CD4-positive, alpha-beta T cell treated with Interleukin-4 for 4 hours (primary cell): ENCODE data around the gene ANKRD60.
A peak's percentile ranks its signal among the peaks of the same experiment; 100 is the strongest.

Experiments used
- DNase-seq: peaks from one replicate; pipeline ENCODE4 v3.0.0-alpha.2; 2020

The ANKRD60 gene

GRCh38 chr20:58222446-58222845, 6.0 kb downstream of the ANKRD60 start:
- DNase-seq, result no peak

GRCh38 chr20:58219342-58219700, 9.1 kb downstream of the ANKRD60 start:
- no peak for DNase-seq

GRCh38 chr20:58218665-58219341, 9.7 kb downstream of the ANKRD60 start:
- DNase-seq, result no peak

GRCh38 chr20:58216334-58216733, 12.1 kb downstream of the ANKRD60 start:
- no peak for DNase-seq

GRCh38 chr20:58215116-58215515, 13.3 kb downstream of the ANKRD60 start:
- no peak for DNase-seq

GRCh38 chr20:58214310-58214709, 14.1 kb downstream of the ANKRD60 start:
- no peak for DNase-seq

GRCh38 chr20:58213716-58214115, 14.7 kb downstream of the ANKRD60 start:
- DNase-seq, result no peak

GRCh38 chr20:58213121-58213520, 15.3 kb downstream of the ANKRD60 start:
- no peak for DNase-seq

- no peak for DNase-seq
Observed at GRCh38 chr20:58212636-58213035, 15.8 kb downstream of the ANKRD60 start.

- DNase-seq, result no peak
Observed at GRCh38 chr20:58210398-58210747, 18.1 kb downstream of the ANKRD60 start.

- peak; percentile 80 for DNase-seq
Observed at GRCh38 chr20:58209652-58210397, 18.6 kb downstream of the ANKRD60 start.

GRCh38 chr20:58208944-58209343, 19.5 kb downstream of the ANKRD60 start:
- no peak for DNase-seq

GRCh38 chr20:58205850-58206249, 22.6 kb downstream of the ANKRD60 start:
- DNase-seq, result no peak

- DNase-seq, result no peak
Observed at GRCh38 chr20:58202044-58202443, 26.4 kb downstream of the ANKRD60 start.

GRCh38 chr20:58201616-58202015, 26.8 kb downstream of the ANKRD60 start:
- no peak for DNase-seq

GRCh38 chr20:58199469-58199868, 29.0 kb downstream of the ANKRD60 start:
- no peak for DNase-seq

GRCh38 chr20:58198901-58199355, 29.5 kb downstream of the ANKRD60 start:
- no peak for DNase-seq

GRCh38 chr20:58198384-58198783, 30.1 kb downstream of the ANKRD60 start:
- no peak for DNase-seq

GRCh38 chr20:58197185-58197469, 31.3 kb downstream of the ANKRD60 start:
- no peak for DNase-seq

GRCh38 chr20:58196402-58197184, 31.9 kb downstream of the ANKRD60 start:
- DNase-seq, result no peak

- no peak for DNase-seq
Observed at GRCh38 chr20:58195047-58195446, 33.4 kb downstream of the ANKRD60 start.

GRCh38 chr20:58194175-58194791, 34.2 kb downstream of the ANKRD60 start:
- DNase-seq, result no peak

GRCh38 chr20:58192567-58192966, 35.9 kb downstream of the ANKRD60 start:
- peak; percentile 15 for DNase-seq

- DNase-seq, result no peak
Observed at GRCh38 chr20:58192065-58192464, 36.4 kb downstream of the ANKRD60 start.
